IMR-90 (cell line): ENCODE measurements around the gene MAML3. TPM values are rescaled to one million over a fixed set of nuclear protein-coding genes. Genes with fewer than 3 reads are reported as not detected.

Experiments used
- ATAC-seq: fragments of 200-7000 bp; cut with Tn5 transposase; 2 replicates; pipeline ENCODE4 v1.9.1; 2020; ENCODE audit warnings: low read depth, mild to moderate bottlenecking, moderate library complexity
- BruUV-seq: library from RNA; stranded (reverse); fragments of 400-500 nt; replicated peaks from 2 replicates; lab custom pipeline; 2021; lab: Mats Ljungman, UMichigan
- CTCF ChIA-PET: fragments of 300-600 bp; formaldehyde crosslinking; extraction: SDS; loops from one replicate; lab custom pipeline; 2021; ENCODE audit warnings: antibody characterized with exemption; lab: Yijun Ruan, JAX
- POLR2A ChIA-PET: fragments of 300-600 bp; sonication (Branson Sonifier 250); formaldehyde crosslinking; loops from one replicate; lab custom pipeline; 2022; ENCODE audit warnings: antibody characterized with exemption; ENCODE audit not compliant: unreplicated experiment; lab: Charles Lee
- DNase-seq: peaks from one replicate; pipeline ENCODE4 v3.0.0; 2013
- H2AFZ ChIP-seq: replicated peaks from 2 replicates; pipeline ENCODE3; 2013; ENCODE audit warnings: low read length, mild to moderate bottlenecking; ENCODE audit not compliant: poor library complexity
- H2AK5ac ChIP-seq: 2 replicates; pipeline ENCODE4 v1.6.1; 2013; ENCODE audit warnings: low read depth, low read length, inconsistent platforms
- H2AK9ac ChIP-seq: replicated peaks from 2 replicates; pipeline ENCODE3; 2013; ENCODE audit warnings: mild to moderate bottlenecking, low read depth, low read length, moderate library complexity; ENCODE audit not compliant: poor library complexity
- H2BK120ac ChIP-seq: 2 replicates; pipeline ENCODE4 v1.6.1; 2013; ENCODE audit warnings: low read depth, low read length, inconsistent platforms
- H2BK15ac ChIP-seq: 3 replicates; pipeline ENCODE4 v1.6.1; 2013; ENCODE audit warnings: low read depth, low read length, inconsistent platforms
- H2BK20ac ChIP-seq: 2 replicates; pipeline ENCODE4 v1.6.1; 2013; ENCODE audit warnings: low read depth, mild to moderate bottlenecking, inconsistent platforms, low read length, moderate library complexity
- H2BK5ac ChIP-seq: 2 replicates; pipeline ENCODE4 v1.6.1; 2013; ENCODE audit warnings: mild to moderate bottlenecking, low read depth, low read length, inconsistent platforms; ENCODE audit not compliant: poor library complexity, severe bottlenecking
- H3K14ac ChIP-seq: replicated peaks from 2 replicates; pipeline ENCODE4 v1.6.1; 2013; ENCODE audit warnings: low read depth, low read length, inconsistent platforms
- H3K18ac ChIP-seq: 2 replicates; pipeline ENCODE4 v1.6.1; 2013; ENCODE audit warnings: low read depth, low read length, control low read depth
- H3K23ac ChIP-seq: 2 replicates; pipeline ENCODE4 v1.6.1; 2013; ENCODE audit warnings: low read depth, low read length, inconsistent platforms
- H3K27ac ChIP-seq: 2 replicates; pipeline ENCODE4 v1.5.1; 2013; ENCODE audit warnings: mild to moderate bottlenecking, control low read depth, low read length; ENCODE audit not compliant: insufficient read depth
- H3K27me3 ChIP-seq: 2 replicates; pipeline ENCODE4 v1.6.1; 2013; ENCODE audit warnings: low read length; ENCODE audit not compliant: control insufficient read depth, insufficient read depth
- H3K36me3 ChIP-seq: 2 replicates; pipeline ENCODE4 v1.6.1; 2013; ENCODE audit warnings: low read length, mixed read lengths; ENCODE audit not compliant: control insufficient read depth, insufficient read depth
- H3K4ac ChIP-seq: 2 replicates; pipeline ENCODE4 v1.6.1; 2013; ENCODE audit warnings: low read depth, low read length, inconsistent platforms
- H3K4me1 ChIP-seq: 2 replicates; pipeline ENCODE4 v1.6.1; 2013; ENCODE audit warnings: low read length, mixed read lengths; ENCODE audit not compliant: control insufficient read depth, insufficient read depth
- H3K4me2 ChIP-seq: 2 replicates; pipeline ENCODE4 v1.6.1; 2013; ENCODE audit warnings: low read depth, mild to moderate bottlenecking, control low read depth, low read length, moderate library complexity
- H3K4me3 ChIP-seq: 2 replicates; pipeline ENCODE4 v1.5.1; 2013; ENCODE audit warnings: low read depth, mild to moderate bottlenecking, control low read depth, low read length, moderate library complexity; ENCODE audit not compliant: insufficient read depth
- H3K56ac ChIP-seq: 2 replicates; pipeline ENCODE4 v1.6.1; 2013; ENCODE audit warnings: low read length, inconsistent platforms; ENCODE audit not compliant: insufficient read depth; ENCODE audit errors: extremely low read depth
- H3K79me1 ChIP-seq, 2 experiments: 2 replicates each; pipeline ENCODE4 v1.6.1; 2013; ENCODE audit warnings: low read length in 2 of 2, inconsistent platforms in 1 of 2, low read depth in 1 of 2
- H3K9ac ChIP-seq: 2 replicates; pipeline ENCODE4 v1.6.1; 2013; ENCODE audit warnings: low read depth, low read length, control low read depth
- H3K9me1 ChIP-seq: 2 replicates; pipeline ENCODE4 v1.6.1; 2013; ENCODE audit warnings: low read length, inconsistent platforms; ENCODE audit not compliant: insufficient read depth
- H3K9me3 ChIP-seq: 2 replicates; pipeline ENCODE4 v1.6.1; 2013; ENCODE audit warnings: low read length; ENCODE audit not compliant: control insufficient read depth, insufficient read depth
- H4K20me1 ChIP-seq: 2 replicates; pipeline ENCODE4 v1.6.1; 2013; ENCODE audit warnings: low read length, inconsistent platforms; ENCODE audit not compliant: insufficient read depth
- H4K5ac ChIP-seq: 2 replicates; pipeline ENCODE4 v1.6.1; 2013; ENCODE audit warnings: mild to moderate bottlenecking, low read depth, low read length, control low read depth
- H4K8ac ChIP-seq, 2 experiments: 2 replicates each; pipeline ENCODE4 v1.6.1; 2013; ENCODE audit warnings: low read depth in 2 of 2, low read length in 2 of 2, control low read depth in 1 of 2, inconsistent platforms in 1 of 2
- H4K91ac ChIP-seq: 2 replicates; pipeline ENCODE4 v1.6.1; 2013; ENCODE audit warnings: low read depth, low read length, inconsistent platforms; ENCODE audit not compliant: insufficient read depth
- BHLHE40 ChIP-seq: fragments of 150-350 bp; IDR thresholded peaks from 2 replicates; pipeline ENCODE4 v1.6.1; 2016; ENCODE audit warnings: mild to moderate bottlenecking, low read depth, low read length
- CEBPB ChIP-seq: IDR thresholded peaks from 2 replicates; pipeline ENCODE4 v1.6.1; 2012; ENCODE audit warnings: low read depth, low read length, improper control_type of control experiment
- CHD1 ChIP-seq: IDR thresholded peaks from 2 replicates; pipeline ENCODE4 v1.6.1; 2012; ENCODE audit warnings: low read depth, low read length, improper control_type of control experiment
- MAFK ChIP-seq: IDR thresholded peaks from 2 replicates; pipeline ENCODE4 v1.6.1; 2012; ENCODE audit warnings: low read depth, low read length, improper control_type of control experiment
- MAZ ChIP-seq: IDR thresholded peaks from 2 replicates; pipeline ENCODE4 v1.6.1; 2012; ENCODE audit warnings: low read depth, mild to moderate bottlenecking, low read length, improper control_type of control experiment, moderate library complexity, borderline replicate concordance
- MXI1 ChIP-seq: IDR thresholded peaks from 2 replicates; pipeline ENCODE4 v1.6.1; 2012; ENCODE audit warnings: low read depth, mild to moderate bottlenecking, low read length, moderate library complexity, borderline replicate concordance
- NFE2L2 ChIP-seq: fragments of 150-350 bp; IDR thresholded peaks from 2 replicates; pipeline ENCODE4 v1.6.1; 2016; ENCODE audit warnings: low read depth, mild to moderate bottlenecking, low read length
- RAD21 ChIP-seq: IDR thresholded peaks from 2 replicates; pipeline ENCODE4 v1.6.1; 2012; ENCODE audit warnings: low read length, improper control_type of control experiment
- SMC3 ChIP-seq: fragments of 150-350 bp; IDR thresholded peaks from 2 replicates; pipeline ENCODE4 v1.6.1; 2016; ENCODE audit warnings: low read depth, mild to moderate bottlenecking, antibody characterized with exemption, low read length, moderate library complexity
- WGBS, 2 experiments: methylation state at CpG; one replicate each; pipeline versions ENCODE4 v1.1.5 to v1.1.7; 2013; ENCODE audit warnings: missing lambda C conversion rate in 2 of 2; ENCODE audit not compliant: insufficient read length in 1 of 2; ENCODE audit errors: extremely low coverage in 2 of 2; 5-methylcytosine and 5-hydroxymethylcytosine counted together
- dilution Hi-C: fragments of 300-500 bp; cut with HindIII; formaldehyde crosslinking; loops from one replicate; pipeline ENCODE4 v1.14.3; 2018; ENCODE audit warnings: low sequenced_read_pairs; ENCODE audit not compliant: unreplicated experiment
- in situ Hi-C: fragments of 300-500 bp; cut with MboI; formaldehyde crosslinking; loops from 3 replicates; pipeline ENCODE4 v1.14.3; 2019; ENCODE audit warnings: low sequenced_read_pairs, inconsistent platforms, mixed read lengths
- intact Hi-C: fragments of 100-400 bp; cut with micrococcal nuclease; formaldehyde crosslinking; loops from 2 replicates; pipeline ENCODE4 v1.10.0; 2022
- polyA plus RNA-seq, 3 experiments: library from polyadenylated mRNA; depleted of rRNA; stranded (reverse); fragments of >200 nt; gene quantifications; 2 replicates each; pipeline ENCODE4 v1.2.3, GENCODE V29; 2012; ENCODE audit warnings: low replicate concordance in 1 of 3
- total RNA-seq: library from RNA; depleted of rRNA; stranded (reverse); fragments of >200 nt; gene quantifications from 2 replicates; pipeline ENCODE4 v1.2.3, GENCODE V29; 2012
- TF ChIP-seq, protein P1 (sequence below): fragments of 150-350 bp; IDR thresholded peaks from 2 replicates; pipeline ENCODE4 v1.6.1; 2016; ENCODE audit warnings: low read depth, mild to moderate bottlenecking, low read length, moderate library complexity, borderline replicate concordance
- TF ChIP-seq, protein P2 (sequence below): conservative IDR thresholded peaks from 2 replicates; pipeline ENCODE4 v1.5.1; 2012; ENCODE audit warnings: mild to moderate bottlenecking, low read depth, low read length, improper control_type of control experiment

MAML3 gene
- total and polyA plus RNA-seq, 2 of the 4 experiments (the other 2 are of a cell fraction), result 0.90 to 1.7 TPM

DNA sequence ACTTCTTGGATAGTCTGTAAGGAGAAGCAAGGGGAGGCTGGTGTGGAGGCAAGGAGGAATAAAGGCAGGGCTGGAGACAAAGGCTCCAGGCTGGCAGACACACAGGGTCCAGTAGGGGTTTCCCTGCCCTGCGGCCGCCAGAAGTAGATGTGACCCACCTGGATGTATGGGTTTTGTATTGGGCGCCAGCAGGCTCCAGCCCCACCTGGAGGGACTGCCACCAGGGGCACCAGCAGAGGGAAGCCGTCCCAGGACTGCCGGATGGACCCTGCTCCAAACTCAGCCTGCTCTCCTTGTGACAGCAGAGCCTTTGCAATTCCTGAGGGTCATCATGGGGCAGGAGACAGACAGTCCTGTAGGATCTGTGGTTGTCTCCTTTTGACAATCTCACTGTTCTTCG lies 435.6 kb downstream of the MAML3 start:
- Histone ChIP-seq H3K4me2 (no peak overlapping the region), H2BK120ac (no peak overlapping the region), H2AK5ac (no peak overlapping the region), H3K18ac (no peak overlapping the region), H2BK5ac (no peak overlapping the region), H3K56ac (no peak overlapping the region), H4K8ac (no peak overlapping the region), H2BK15ac (no peak overlapping the region), H3K23ac (no peak overlapping the region), H4K91ac (no peak overlapping the region), H4K20me1 (no peaks in the 10 kb centered on the region), H2BK20ac (no peak overlapping the region), H3K4me1 (peaks cover 6% of the 10 kb centered on the region; the same call in 1 of the 2 replicates), H4K5ac (no peak overlapping the region), H3K79me1 (no peaks in the 10 kb centered on the region), H3K14ac (no peak overlapping the region), H3K27me3 (no peaks in the 10 kb centered on the region), H2AFZ (no peak overlapping the region), H3K9me1 (peaks cover 3% of the 10 kb centered on the region; the same call in 1 of the 2 replicates), H2AK9ac (no peak overlapping the region), H3K36me3 (peaks cover 12% of the 10 kb centered on the region; the same call in 1 of the 2 replicates), H3K4ac (no peak overlapping the region), H3K4me3 (no peak overlapping the region), H3K9ac (no peak overlapping the region), H3K9me3 (no peaks in the 10 kb centered on the region), H3K27ac (no peak overlapping the region)
- DNase-seq (no peak), ATAC-seq (no peak)
- WGBS, 2 experiments, result 86% methylated on average over 2 of the region's 6 CpGs; no CpG with 5 or more reads in 1 of the 2 experiments
- in situ Hi-C loops, result no loop called here
- ChIA-PET CTCF (no interaction called here), POLR2A (no interaction called here)
- intact Hi-C loops, result no loop called here
- no peak for TF ChIP-seq CHD1
- no peak for TF ChIP-seq MAFK
- no peak for TF ChIP-seq NFE2L2
- no peak for TF ChIP-seq MXI1
- no peak for TF ChIP-seq RAD21
- no peak for TF ChIP-seq CEBPB
- no peak for TF ChIP-seq MAZ
- TF ChIP-seq, protein P1, sequence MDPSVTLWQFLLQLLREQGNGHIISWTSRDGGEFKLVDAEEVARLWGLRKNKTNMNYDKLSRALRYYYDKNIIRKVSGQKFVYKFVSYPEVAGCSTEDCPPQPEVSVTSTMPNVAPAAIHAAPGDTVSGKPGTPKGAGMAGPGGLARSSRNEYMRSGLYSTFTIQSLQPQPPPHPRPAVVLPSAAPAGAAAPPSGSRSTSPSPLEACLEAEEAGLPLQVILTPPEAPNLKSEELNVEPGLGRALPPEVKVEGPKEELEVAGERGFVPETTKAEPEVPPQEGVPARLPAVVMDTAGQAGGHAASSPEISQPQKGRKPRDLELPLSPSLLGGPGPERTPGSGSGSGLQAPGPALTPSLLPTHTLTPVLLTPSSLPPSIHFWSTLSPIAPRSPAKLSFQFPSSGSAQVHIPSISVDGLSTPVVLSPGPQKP, result no peak
- TF ChIP-seq, protein P2, sequence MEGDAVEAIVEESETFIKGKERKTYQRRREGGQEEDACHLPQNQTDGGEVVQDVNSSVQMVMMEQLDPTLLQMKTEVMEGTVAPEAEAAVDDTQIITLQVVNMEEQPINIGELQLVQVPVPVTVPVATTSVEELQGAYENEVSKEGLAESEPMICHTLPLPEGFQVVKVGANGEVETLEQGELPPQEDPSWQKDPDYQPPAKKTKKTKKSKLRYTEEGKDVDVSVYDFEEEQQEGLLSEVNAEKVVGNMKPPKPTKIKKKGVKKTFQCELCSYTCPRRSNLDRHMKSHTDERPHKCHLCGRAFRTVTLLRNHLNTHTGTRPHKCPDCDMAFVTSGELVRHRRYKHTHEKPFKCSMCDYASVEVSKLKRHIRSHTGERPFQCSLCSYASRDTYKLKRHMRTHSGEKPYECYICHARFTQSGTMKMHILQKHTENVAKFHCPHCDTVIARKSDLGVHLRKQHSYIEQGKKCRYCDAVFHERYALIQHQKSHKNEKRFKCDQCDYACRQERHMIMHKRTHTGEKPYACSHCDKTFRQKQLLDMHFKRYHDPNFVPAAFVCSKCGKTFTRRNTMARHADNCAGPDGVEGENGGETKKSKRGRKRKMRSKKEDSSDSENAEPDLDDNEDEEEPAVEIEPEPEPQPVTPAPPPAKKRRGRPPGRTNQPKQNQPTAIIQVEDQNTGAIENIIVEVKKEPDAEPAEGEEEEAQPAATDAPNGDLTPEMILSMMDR, result no peak
- no peak for TF ChIP-seq BHLHE40
- no peak for TF ChIP-seq SMC3
- dilution Hi-C loops, result no loop called here
- no TSS peak for BruUV-seq
